PC-9 (cell line): ENCODE measurements around the gene ATP8A1. TPM values are rescaled to one million over a fixed set of nuclear protein-coding genes. Genes with fewer than 3 reads are reported as not detected.

ENCODE experiments used
- BruUV-seq: library from RNA; stranded (reverse); fragments of 400-500 nt; replicated peaks from 2 replicates; lab custom pipeline; 2021; lab: Mats Ljungman, UMichigan
- CTCF ChIA-PET: fragments of 300-600 bp; sonication (Branson Sonifier 250); formaldehyde crosslinking; loops from one replicate; lab custom pipeline; 2022; ENCODE audit warnings: antibody characterized with exemption; lab: Charles Lee
- POLR2A ChIA-PET: fragments of 300-600 bp; sonication (Branson Sonifier 250); formaldehyde crosslinking; loops from one replicate; lab custom pipeline; 2022; ENCODE audit warnings: antibody characterized with exemption; ENCODE audit not compliant: unreplicated experiment; lab: Charles Lee
- DNase-seq, 2 experiments: peaks; one replicate each; pipeline versions ENCODE4 v3.0.0 to v3.0.0-alpha.2; 2015 to 2022; ENCODE audit warnings: mixed read lengths in 1 of 2
- H2AFZ ChIP-seq: fragments of 200-600 bp; sonication (generic); 2 replicates; pipeline ENCODE4 v1.8.1; 2017; ENCODE audit warnings: antibody characterized with exemption
- H3F3A ChIP-seq: fragments of 200-600 bp; sonication (generic); 2 replicates; pipeline ENCODE4 v1.8.1; 2017; ENCODE audit warnings: antibody characterized with exemption, mild to moderate bottlenecking, low read depth; ENCODE audit not compliant: insufficient read depth
- H3K27ac ChIP-seq: fragments of 200-600 bp; sonication (generic); 2 replicates; pipeline ENCODE4 v1.6.1; 2016; ENCODE audit warnings: mixed run types
- H3K27me3 ChIP-seq: fragments of 200-600 bp; sonication (generic); 2 replicates; pipeline ENCODE4 v1.6.1; 2016; ENCODE audit warnings: low read depth, mixed run types; ENCODE audit not compliant: insufficient read depth
- H3K36me3 ChIP-seq: fragments of 200-600 bp; sonication (generic); 2 replicates; pipeline ENCODE4 v1.6.1; 2016; ENCODE audit warnings: low read depth, mixed run types
- H3K4me1 ChIP-seq: fragments of 200-600 bp; sonication (generic); replicated peaks from 2 replicates; pipeline ENCODE4 v1.6.1; 2016; ENCODE audit warnings: mixed run types; ENCODE audit not compliant: insufficient read depth
- H3K4me2 ChIP-seq: fragments of 200-600 bp; sonication (generic); 2 replicates; pipeline ENCODE4 v1.6.1; 2017; ENCODE audit warnings: mixed run types
- H3K4me3 ChIP-seq: fragments of 200-600 bp; sonication (generic); 2 replicates; pipeline ENCODE4 v1.6.1; 2016; ENCODE audit warnings: mixed run types
- H3K79me2 ChIP-seq: fragments of 200-600 bp; sonication (generic); 2 replicates; pipeline ENCODE4 v1.6.1; 2017; ENCODE audit warnings: low read depth, mixed run types
- H3K9me2 ChIP-seq: fragments of 200-600 bp; sonication (generic); 2 replicates; pipeline ENCODE4 v1.8.1; 2017; ENCODE audit warnings: mild to moderate bottlenecking; ENCODE audit not compliant: insufficient read depth
- H3K9me3 ChIP-seq: fragments of 200-600 bp; sonication (generic); 2 replicates; pipeline ENCODE4 v1.8.1; 2016; ENCODE audit warnings: low read depth; ENCODE audit not compliant: insufficient read depth
- H4K20me1 ChIP-seq: fragments of 200-600 bp; sonication (generic); 2 replicates; pipeline ENCODE4 v1.8.1; 2017; ENCODE audit not compliant: insufficient read depth
- EZH2 ChIP-seq: fragments of 200-600 bp; sonication (generic); IDR thresholded peaks from 2 replicates; pipeline ENCODE4 v1.8.0; 2017; ENCODE audit warnings: antibody characterized with exemption, low read depth
- intact Hi-C: fragments of 100-400 bp; cut with micrococcal nuclease; formaldehyde crosslinking; loops from one replicate; pipeline ENCODE4 v1.10.0; 2022; ENCODE audit not compliant: unreplicated experiment
- total RNA-seq: library from RNA; stranded (reverse); gene quantifications from 2 replicates; pipeline ENCODE4 v1.2.3, GENCODE V29; 2021
- TF ChIP-seq, protein P1 (sequence below): fragments of 200-600 bp; sonication (generic); conservative IDR thresholded peaks from 2 replicates; pipeline ENCODE4 v1.6.1; 2017; ENCODE audit warnings: mixed run types, antibody characterized with exemption, mild to moderate bottlenecking, moderate library complexity

ATP8A1 gene
- total RNA-seq, 1 experiment from 2014 or later: not detected

- Histone ChIP-seq H3K27ac (no peak overlapping the region), H3K9me3 (no peaks in the 10 kb centered on the region), H3K27me3 (peaks cover 10% of the 10 kb centered on the region), H4K20me1 (no peaks in the 10 kb centered on the region), H3K9me2 (no peaks in the 10 kb centered on the region), H3K79me2 (no peaks in the 10 kb centered on the region), H2AFZ (no peak overlapping the region), H3K36me3 (no peaks in the 10 kb centered on the region), H3K4me2 (no peak overlapping the region), H3F3A (no peaks in the 10 kb centered on the region), H3K4me1 (no peaks in the 10 kb centered on the region), H3K4me3 (no peak overlapping the region)
- intact Hi-C loops: no loop called here
- no TSS peak for BruUV-seq
- TF ChIP-seq, protein P1, sequence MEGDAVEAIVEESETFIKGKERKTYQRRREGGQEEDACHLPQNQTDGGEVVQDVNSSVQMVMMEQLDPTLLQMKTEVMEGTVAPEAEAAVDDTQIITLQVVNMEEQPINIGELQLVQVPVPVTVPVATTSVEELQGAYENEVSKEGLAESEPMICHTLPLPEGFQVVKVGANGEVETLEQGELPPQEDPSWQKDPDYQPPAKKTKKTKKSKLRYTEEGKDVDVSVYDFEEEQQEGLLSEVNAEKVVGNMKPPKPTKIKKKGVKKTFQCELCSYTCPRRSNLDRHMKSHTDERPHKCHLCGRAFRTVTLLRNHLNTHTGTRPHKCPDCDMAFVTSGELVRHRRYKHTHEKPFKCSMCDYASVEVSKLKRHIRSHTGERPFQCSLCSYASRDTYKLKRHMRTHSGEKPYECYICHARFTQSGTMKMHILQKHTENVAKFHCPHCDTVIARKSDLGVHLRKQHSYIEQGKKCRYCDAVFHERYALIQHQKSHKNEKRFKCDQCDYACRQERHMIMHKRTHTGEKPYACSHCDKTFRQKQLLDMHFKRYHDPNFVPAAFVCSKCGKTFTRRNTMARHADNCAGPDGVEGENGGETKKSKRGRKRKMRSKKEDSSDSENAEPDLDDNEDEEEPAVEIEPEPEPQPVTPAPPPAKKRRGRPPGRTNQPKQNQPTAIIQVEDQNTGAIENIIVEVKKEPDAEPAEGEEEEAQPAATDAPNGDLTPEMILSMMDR: no peak
- TF ChIP-seq EZH2: no peak
- DNase-seq: no peak
- CTCF ChIA-PET: no interaction called here
- POLR2A ChIA-PET: no interaction called here
Observed at GRCh38 chr4:42628740-42629139, 28.2 kb downstream of the ATP8A1 start.

GRCh38 chr4:42627885-42628646 is 28.8 kb downstream of the ATP8A1 start:
- Histone ChIP-seq H3F3A (no peaks in the 10 kb centered on the region), H3K4me2 (no peak overlapping the region), H3K9me2 (no peaks in the 10 kb centered on the region), H3K27me3 (peaks cover 10% of the 10 kb centered on the region), H3K4me1 (no peaks in the 10 kb centered on the region), H3K36me3 (no peaks in the 10 kb centered on the region), H4K20me1 (no peaks in the 10 kb centered on the region), H3K9me3 (no peaks in the 10 kb centered on the region), H3K79me2 (no peaks in the 10 kb centered on the region), H3K27ac (no peak overlapping the region), H2AFZ (no peak overlapping the region), H3K4me3 (no peak overlapping the region)
- no peak for TF ChIP-seq EZH2
- TF ChIP-seq, protein P1: no peak
- no TSS peak for BruUV-seq
- intact Hi-C loops: no loop called here
- CTCF ChIA-PET: no interaction called here
- POLR2A ChIA-PET: no interaction called here
- no peak for DNase-seq

GRCh38 chr4:42626629-42627146 is 30.2 kb downstream of the ATP8A1 start:
- Histone ChIP-seq H3K4me2 (no peak overlapping the region), H3K36me3 (no peaks in the 10 kb centered on the region), H3K27me3 (peaks cover 10% of the 10 kb centered on the region; the same call in 1 of the 2 replicates), H3F3A (no peaks in the 10 kb centered on the region), H4K20me1 (no peaks in the 10 kb centered on the region), H3K9me2 (no peaks in the 10 kb centered on the region), H3K4me3 (no peak overlapping the region), H2AFZ (no peak overlapping the region), H3K27ac (no peak overlapping the region), H3K9me3 (no peaks in the 10 kb centered on the region), H3K4me1 (no peaks in the 10 kb centered on the region), H3K79me2 (no peaks in the 10 kb centered on the region)
- DNase-seq: no peak
- ChIA-PET CTCF (no interaction called here), POLR2A (interaction anchor here (0.7 kb wide), 1 partner anchor 172 kb away, joined by 3 read pairs; no protein-coding TSS in a partner anchor)
- intact Hi-C loops: no loop called here
- TF ChIP-seq, protein P1: no peak
- no peak for TF ChIP-seq EZH2
- no TSS peak for BruUV-seq
